GM12878 (cell line): ENCODE measurements around the gene CREG1. TPM values are rescaled to one million over a fixed set of nuclear protein-coding genes. Genes with fewer than 3 reads are reported as not detected.

Experiments
- ATAC-seq: fragments of 200-7000 bp; cut with Tn5 transposase; 3 replicates; pipeline ENCODE4 v1.9.1; 2020; ENCODE audit warnings: mild to moderate bottlenecking, moderate library complexity
- BruUV-seq: library from RNA; stranded (reverse); fragments of 400-500 nt; replicated peaks from 2 replicates; lab custom pipeline; 2021; lab: Mats Ljungman, UMichigan
- CTCF ChIA-PET: fragments of 300-600 bp; sonication (Branson Sonifier 250); formaldehyde crosslinking; extraction: SDS; loops from one replicate; lab custom pipeline; 2021; ENCODE audit warnings: inconsistent platforms; lab: Yijun Ruan, JAX
- POLR2A ChIA-PET: fragments of 350-600 bp; formaldehyde crosslinking; extraction: SDS; loops from one replicate; lab custom pipeline; 2021; ENCODE audit warnings: inconsistent platforms; lab: Charles Lee
- RAD21 ChIA-PET: fragments of 300-600 bp; sonication (Branson Sonifier 250); formaldehyde crosslinking; loops from one replicate; lab custom pipeline; 2023; ENCODE audit warnings: antibody characterized with exemption; ENCODE audit not compliant: unreplicated experiment; lab: Charles Lee
- SMC1A ChIA-PET: fragments of 300-600 bp; sonication (Branson Sonifier 250); formaldehyde crosslinking; loops from one replicate; lab custom pipeline; 2023; ENCODE audit not compliant: unreplicated experiment, uncharacterized antibody; lab: Charles Lee
- DNase-seq: peaks from one replicate; pipeline ENCODE4 v3.0.0-alpha.2; 2011; ENCODE audit warnings: low read depth, low spot score
- FAIRE-seq: peaks from 3 replicates; lab custom pipeline; 2011; peaks lifted over from hg19 to GRCh38; lab: Jason Lieb, UNC
- H2AFZ ChIP-seq: 2 replicates; pipeline ENCODE4 v1.6.0; 2011; ENCODE audit warnings: low read depth, low read length, control low read depth; ENCODE audit not compliant: control insufficient read depth
- H3K27ac ChIP-seq: 2 replicates; pipeline ENCODE4 v1.5.1; 2011; ENCODE audit warnings: control low read depth; ENCODE audit not compliant: control insufficient read depth, insufficient read depth
- H3K27me3 ChIP-seq, 2 experiments: replicated peaks in 1 of 2; 2 replicates each; pipeline versions ENCODE4 v1.6.0 to v1.6.1; 2011; ENCODE audit warnings: low read length in 1 of 2; ENCODE audit not compliant: control insufficient read depth in 2 of 2, insufficient read depth in 2 of 2
- H3K36me3 ChIP-seq, 2 experiments: 2 replicates each; pipeline ENCODE4 v1.5.1; 2011; ENCODE audit warnings: low read length in 1 of 2; ENCODE audit not compliant: control insufficient read depth in 2 of 2, insufficient read depth in 2 of 2
- H3K4me1 ChIP-seq: 2 replicates; pipeline ENCODE4 v1.6.1; 2011; ENCODE audit warnings: mild to moderate bottlenecking, low read length, moderate library complexity, mixed read lengths; ENCODE audit not compliant: control insufficient read depth, insufficient read depth
- H3K4me2 ChIP-seq: 2 replicates; pipeline ENCODE4 v1.6.0; 2011; ENCODE audit warnings: control low read depth; ENCODE audit not compliant: control insufficient read depth, insufficient read depth
- H3K4me3 ChIP-seq: fragments of 200-600 bp; sonication (generic); 2 replicates; pipeline ENCODE4 v1.5.1; 2016
- H3K79me2 ChIP-seq: 2 replicates; pipeline ENCODE4 v1.6.0; 2011; ENCODE audit warnings: low read length; ENCODE audit not compliant: control insufficient read depth, insufficient read depth
- H3K9ac ChIP-seq: 2 replicates; pipeline ENCODE4 v1.8.0; 2011; ENCODE audit warnings: low read length, control low read depth, mixed read lengths; ENCODE audit not compliant: control insufficient read depth, insufficient read depth
- H3K9me3 ChIP-seq: replicated peaks from 3 replicates; pipeline ENCODE4 v1.5.1; 2011; ENCODE audit warnings: mild to moderate bottlenecking, low read length; ENCODE audit not compliant: control insufficient read depth, insufficient read depth
- H4K20me1 ChIP-seq: 2 replicates; pipeline ENCODE4 v1.6.0; 2011; ENCODE audit not compliant: control insufficient read depth, insufficient read depth
- ASH2L ChIP-seq: fragments of 300-600, 200-600 bp; sonication (generic); IDR thresholded peaks from 2 replicates; pipeline ENCODE4 v1.6.1; 2017; ENCODE audit warnings: low read depth, mild to moderate bottlenecking, borderline replicate concordance
- BACH1 ChIP-seq: fragments of 450-650 bp; IDR thresholded peaks from 2 replicates; pipeline ENCODE4 v1.6.1; 2017; ENCODE audit warnings: mild to moderate bottlenecking, borderline replicate concordance
- CBFB ChIP-seq: IDR thresholded peaks from 2 replicates; pipeline ENCODE4 v1.6.1; 2016; ENCODE audit warnings: antibody characterized with exemption, low read depth
- CHD2 ChIP-seq: IDR thresholded peaks from 2 replicates; pipeline ENCODE4 v1.6.1; 2011; ENCODE audit warnings: low read depth, low read length, improper control_type of control experiment, borderline replicate concordance
- CREM ChIP-seq: IDR thresholded peaks from 2 replicates; pipeline ENCODE4 v1.6.1; 2014; ENCODE audit warnings: antibody characterized with exemption, low read depth
- E2F4 ChIP-seq: IDR thresholded peaks from 2 replicates; pipeline ENCODE4 v1.6.1; 2012; ENCODE audit warnings: low read depth, low read length, improper control_type of control experiment
- E2F8 ChIP-seq: fragments of 450-650 bp; IDR thresholded peaks from 2 replicates; pipeline ENCODE4 v1.6.1; 2018; ENCODE audit warnings: mild to moderate bottlenecking, low read depth, moderate library complexity; ENCODE audit not compliant: partially characterized antibody
- HDAC2 ChIP-seq: fragments of 200-600 bp; sonication (generic); IDR thresholded peaks from 2 replicates; pipeline ENCODE4 v1.6.1; 2017
- HSF1 ChIP-seq: fragments of 150-350 bp; IDR thresholded peaks from 2 replicates; pipeline ENCODE4 v1.6.1; 2014; ENCODE audit warnings: mild to moderate bottlenecking, low read depth, low read length
- LARP7 ChIP-seq: fragments of 450-650 bp; IDR thresholded peaks from 2 replicates; pipeline ENCODE4 v1.6.1; 2017; ENCODE audit warnings: mild to moderate bottlenecking
- MEF2B ChIP-seq: fragments of 450-650 bp; IDR thresholded peaks from 2 replicates; pipeline ENCODE4 v1.6.1; 2018; ENCODE audit warnings: mild to moderate bottlenecking, moderate library complexity; ENCODE audit not compliant: partially characterized antibody, poor library complexity, severe bottlenecking
- NR2C1 ChIP-seq: fragments of 450-650 bp; IDR thresholded peaks from 2 replicates; pipeline ENCODE4 v1.6.1; 2017; ENCODE audit warnings: antibody characterized with exemption, mild to moderate bottlenecking, moderate library complexity
- PAX8 ChIP-seq: fragments of 450-650 bp; IDR thresholded peaks from 2 replicates; pipeline ENCODE4 v1.6.1; 2017; ENCODE audit warnings: mild to moderate bottlenecking, moderate library complexity
- STAT3 ChIP-seq: IDR thresholded peaks from 2 replicates; pipeline ENCODE4 v1.6.1; 2011; ENCODE audit warnings: low read depth, low read length, improper control_type of control experiment
- TARDBP ChIP-seq: IDR thresholded peaks from 2 replicates; pipeline ENCODE4 v1.6.1; 2016; ENCODE audit warnings: borderline replicate concordance
- TCF7 ChIP-seq: IDR thresholded peaks from 2 replicates; pipeline ENCODE4 v1.6.1; 2014; ENCODE audit warnings: antibody characterized with exemption, borderline replicate concordance
- ZNF207 ChIP-seq: fragments of 450-650 bp; IDR thresholded peaks from 2 replicates; pipeline ENCODE4 v1.6.1; 2014; ENCODE audit warnings: antibody characterized with exemption, mild to moderate bottlenecking, borderline replicate concordance
- ZSCAN29 ChIP-seq: fragments of 450-650 bp; IDR thresholded peaks from 2 replicates; pipeline ENCODE4 v1.6.1; 2017; ENCODE audit warnings: mild to moderate bottlenecking, moderate library complexity
- WGBS: methylation state at CpG from one replicate; pipeline ENCODE4 v1.1.6; 2016; ENCODE audit warnings: low lambda C conversion rate; ENCODE audit not compliant: insufficient replicate concordance, insufficient coverage; ENCODE audit errors: missing lambda C conversion rate; 5-methylcytosine and 5-hydroxymethylcytosine counted together
- in situ Hi-C: fragments of 300-500 bp; cut with MboI; formaldehyde crosslinking; loops from 9 replicates; pipeline ENCODE4 v1.14.3; 2018; ENCODE audit warnings: mixed read lengths
- intact Hi-C: fragments of 100-400 bp; cut with micrococcal nuclease; formaldehyde crosslinking; loops from one replicate; pipeline ENCODE4 v1.14.2; 2022; ENCODE audit not compliant: unreplicated experiment
- polyA plus RNA-seq, 11 experiments: library from polyadenylated mRNA; depleted of rRNA in 4 of 11; unstranded in 6 of 11; stranded (reverse) in 5 of 11; fragments of >200 nt; fragmentation: Nextera tagmentation in 4 of 11; fragmentation: Illumina TruSeq in 1 of 11; extraction: Ambion mirVana in 4 of 11; extraction: Trizol in 1 of 11; gene quantifications; 1 replicate in 1 of 11; 2 replicates in 10 of 11; pipeline versions ENCODE4 v1.2.1 to v1.2.3, GENCODE V29; 2011 to 2016; ENCODE audit warnings: inconsistent platforms in 2 of 11, missing spikeins in 2 of 11, low read depth in 1 of 11
- total RNA-seq, 4 experiments: library from RNA; depleted of rRNA in 3 of 4; stranded (reverse); fragments of >200 nt in 3 of 4; fragmentation: Illumina TruSeq in 1 of 4; extraction: Trizol in 1 of 4; gene quantifications; 2 replicates each; pipeline versions ENCODE4 v1.2.1 to v1.2.3, GENCODE V29; 2013 to 2021

Gene CREG1
- total and polyA plus RNA-seq, 10 of the 15 experiments (the other 5 are each of a cell fraction or from before 2014, with no cell fraction given) = 5.3 to 43.8 (median 22.1) TPM

GRCh38 chr1:167503626-167504466 lies 49.7 kb downstream of the CREG1 start:
- CTCF ChIA-PET = no interaction called here
- TF ChIP-seq ZSCAN29 = no peak
- no peak for TF ChIP-seq E2F4
- no peak for TF ChIP-seq CHD2
- TF ChIP-seq HDAC2 = no peak
- no peak for TF ChIP-seq ZNF207
- no peak for TF ChIP-seq MEF2B
- no peak for TF ChIP-seq CREM
- TF ChIP-seq NR2C1 = no peak
- no peak for TF ChIP-seq PAX8
- no peak for TF ChIP-seq TARDBP
- no peak for TF ChIP-seq STAT3
- TF ChIP-seq HSF1 = no peak
- no peak for TF ChIP-seq ASH2L
- no peak for TF ChIP-seq BACH1
- no peak for TF ChIP-seq E2F8
- no peak for TF ChIP-seq CBFB
- no peak for TF ChIP-seq TCF7
- no peak for TF ChIP-seq LARP7
- Histone ChIP-seq H3K27me3 (no peaks in the 10 kb centered on the region), H3K36me3 (no peaks in the 10 kb centered on the region), H3K79me2 (no peaks in the 10 kb centered on the region), H4K20me1 (no peaks in the 10 kb centered on the region), H2AFZ (no peak overlapping the region), H3K4me3 (no peak overlapping the region), H3K27ac (no peak overlapping the region), H3K4me2 (no peak overlapping the region), H3K4me1 (peaks cover 31% of the 10 kb centered on the region), H3K9ac (no peak overlapping the region), H3K9me3 (no peaks in the 10 kb centered on the region)
- WGBS = 82% methylated on average over 13 of the region's 14 CpGs
- SMC1A ChIA-PET = no interaction called here
- DNase-seq (no peak), FAIRE-seq (no peak), ATAC-seq (no peak)
- POLR2A ChIA-PET = no interaction called here
- BruUV-seq = no TSS peak
- RAD21 ChIA-PET = no interaction called here
- in situ Hi-C loops = no loop called here
- intact Hi-C loops = no loop called here
